ENCODE results near the gene USP20.
A peak's percentile ranks its signal among the peaks of the same experiment; 100 is the strongest.

The USP20 gene

GRCh38 chr9:129858167-129858962 lies 23.1 kb downstream of the USP20 start:
- DNase-seq = no peak

- no peak for DNase-seq
These were observed 25.6 kb downstream of the USP20 start for GRCh38 chr9:129860653-129861446.

GRCh38 chr9:129861447-129861827 lies 26.2 kb downstream of the USP20 start:
- no peak for DNase-seq

DNA sequence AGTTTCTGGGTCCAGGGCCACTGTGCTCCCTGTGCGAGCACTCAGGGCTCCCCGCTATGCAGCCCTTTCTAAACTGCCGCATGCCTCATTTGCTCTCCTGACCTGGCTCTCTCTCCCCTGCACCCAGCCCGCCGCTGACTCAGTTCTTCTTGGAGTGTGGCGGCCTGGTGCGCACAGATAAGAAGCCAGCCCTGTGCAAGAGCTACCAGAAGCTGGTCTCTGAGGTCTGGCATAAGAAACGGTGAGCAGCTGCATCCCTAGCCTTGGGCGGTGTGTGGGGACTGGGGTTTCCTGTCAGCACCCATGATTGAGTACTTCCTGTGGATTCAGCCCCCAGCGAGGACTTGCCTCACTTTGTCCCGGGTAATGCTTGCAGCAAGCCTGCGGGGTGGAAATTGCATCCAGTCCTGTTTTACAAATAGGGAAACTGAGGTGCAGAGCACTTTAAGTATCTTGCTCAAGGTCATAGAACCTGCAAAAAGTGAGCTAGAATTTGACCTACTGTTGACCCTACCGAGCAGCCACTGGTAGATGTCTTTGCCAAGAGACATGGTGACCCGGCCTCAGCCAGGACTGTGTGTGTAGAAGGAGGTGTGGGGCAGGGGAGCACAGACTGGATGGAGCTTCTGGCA lies 27.9 kb downstream of the USP20 start:
- peak; percentile 45 to 56 for DNase-seq

DNA sequence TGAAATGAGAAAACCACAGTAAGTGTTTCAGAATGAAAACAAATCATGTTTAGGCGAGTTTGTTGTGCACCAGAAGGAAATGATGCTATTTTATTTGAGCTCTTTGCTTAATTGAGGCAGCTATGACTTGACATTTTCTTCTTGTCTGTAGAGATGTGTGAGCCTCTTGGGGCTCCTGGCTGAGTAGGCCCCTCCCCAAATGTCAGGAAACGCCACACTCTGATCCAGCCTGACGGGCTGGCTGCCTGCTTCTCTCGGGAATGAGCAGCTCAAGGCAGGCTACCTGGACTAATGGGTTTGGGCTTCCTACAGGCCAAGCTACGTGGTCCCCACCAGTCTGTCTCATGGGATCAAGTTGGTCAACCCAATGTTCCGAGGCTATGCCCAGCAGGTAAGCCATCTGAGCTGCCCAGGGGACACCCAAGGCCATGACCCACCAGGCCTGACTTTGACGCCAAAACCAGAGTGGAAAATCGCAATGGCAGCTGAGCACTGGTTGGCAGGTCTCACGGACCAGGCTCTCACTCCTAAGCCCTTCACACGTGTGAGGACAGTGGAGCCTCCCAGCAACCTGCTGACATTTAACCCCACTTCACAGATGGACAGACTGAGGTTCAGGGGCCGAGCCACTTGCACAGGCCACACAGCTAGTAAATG lies 29.9 kb downstream of the USP20 start:
- no peak for DNase-seq

GRCh38 chr9:129865668-129866320 lies 30.5 kb downstream of the USP20 start:
- no peak for DNase-seq

- peak in 1 of 2 experiments; percentile 54 for DNase-seq
These were observed 31.3 kb downstream of the USP20 start for GRCh38 chr9:129866394-129867135.

DNA sequence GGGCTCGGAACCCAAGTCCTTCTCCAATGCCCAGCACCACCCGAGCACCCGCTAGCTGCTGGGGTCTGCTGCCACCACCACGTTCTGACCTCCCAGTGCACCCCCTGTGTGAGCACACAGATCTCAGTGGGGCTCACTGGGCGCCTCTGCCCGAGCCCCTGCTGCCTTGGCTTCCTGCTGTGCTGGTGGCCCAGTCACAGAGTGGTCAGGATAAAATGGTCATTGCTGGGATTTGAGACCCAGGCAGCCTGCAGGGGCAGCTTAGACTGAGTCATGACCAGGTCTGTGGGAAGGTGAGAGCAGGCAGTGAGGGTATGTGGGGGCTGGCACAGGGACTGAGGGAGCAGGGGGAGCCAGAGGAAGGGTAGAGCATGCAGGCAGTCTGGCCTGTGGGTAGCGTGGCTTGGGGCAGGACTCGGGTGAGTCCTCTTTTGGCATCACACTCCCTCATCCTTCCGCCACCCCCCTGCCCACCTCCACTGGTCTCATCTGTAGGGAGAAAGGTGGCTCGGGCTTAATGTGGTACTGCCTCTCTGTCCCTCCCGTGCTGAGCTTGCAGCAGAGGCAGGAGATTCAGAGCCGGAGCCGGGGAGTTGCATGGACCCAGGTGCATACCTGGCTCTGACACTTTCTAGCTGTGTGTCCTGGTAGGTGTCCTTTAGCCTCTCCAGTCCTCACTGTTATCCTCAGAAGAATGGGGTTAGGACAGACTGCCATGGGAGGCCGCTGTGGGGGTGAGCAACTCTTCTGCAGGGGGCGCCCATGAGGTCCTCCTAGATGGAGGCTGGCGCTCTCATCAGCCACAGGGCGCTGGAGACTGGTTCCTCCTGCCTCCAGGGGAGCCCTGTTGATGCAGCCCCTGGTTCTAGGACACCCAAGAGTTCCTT lies 32.1 kb downstream of the USP20 start:
- peak in 1 of 2 experiments; percentile 22 for DNase-seq

- DNase-seq = no peak
These were observed 33.0 kb downstream of the USP20 start for GRCh38 chr9:129868023-129868871.

- DNase-seq = peak; percentile 74 to 91
These were observed 33.7 kb downstream of the USP20 start for GRCh38 chr9:129868872-129869486.

DNA sequence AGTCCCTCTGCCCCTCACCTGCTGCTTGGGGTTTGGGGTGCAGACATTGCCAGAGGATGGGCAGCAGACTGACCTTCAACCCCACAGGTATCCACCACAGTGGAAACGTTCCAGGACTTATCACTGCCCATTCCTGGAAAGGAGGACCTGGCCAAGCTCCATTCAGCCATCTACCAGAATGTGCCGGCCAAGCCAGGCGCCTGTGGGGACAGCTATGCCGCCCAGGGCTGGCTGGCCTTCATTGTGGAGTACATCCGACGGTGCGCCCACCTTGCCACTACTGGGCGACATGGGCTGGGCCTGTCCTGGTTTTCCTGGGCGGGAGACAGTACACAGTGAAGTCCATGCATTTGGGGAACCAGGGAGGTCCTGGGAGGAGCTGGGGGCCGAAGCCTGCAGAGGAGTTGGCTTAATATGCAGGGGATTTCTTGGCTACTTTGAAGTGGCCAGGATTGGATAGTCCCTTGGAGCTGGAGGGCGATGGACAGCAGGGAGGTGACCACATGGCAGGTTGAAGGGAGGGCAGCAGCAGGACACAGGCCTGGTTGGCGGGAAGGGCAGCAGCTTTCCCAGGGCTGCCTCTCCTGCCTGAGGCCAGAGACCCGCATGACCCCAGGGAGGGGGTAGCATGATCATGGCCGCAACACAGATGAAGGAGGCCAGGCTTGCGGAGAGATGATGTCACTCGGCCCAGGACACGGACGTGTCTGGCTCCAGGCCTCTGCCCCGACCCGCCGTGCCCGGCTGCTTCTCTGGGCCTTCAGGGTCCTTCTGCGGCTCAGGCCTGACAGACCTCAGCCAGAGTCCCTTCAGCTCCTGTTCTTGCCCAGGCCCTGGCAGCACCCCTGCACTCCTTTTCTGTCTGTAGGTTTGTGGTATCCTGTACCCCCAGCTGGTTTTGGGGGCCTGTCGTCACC lies 34.6 kb downstream of the USP20 start:
- DNase-seq = no peak

GRCh38 chr9:129871046-129871445 lies 35.8 kb downstream of the USP20 start:
- DNase-seq = no peak

DNA sequence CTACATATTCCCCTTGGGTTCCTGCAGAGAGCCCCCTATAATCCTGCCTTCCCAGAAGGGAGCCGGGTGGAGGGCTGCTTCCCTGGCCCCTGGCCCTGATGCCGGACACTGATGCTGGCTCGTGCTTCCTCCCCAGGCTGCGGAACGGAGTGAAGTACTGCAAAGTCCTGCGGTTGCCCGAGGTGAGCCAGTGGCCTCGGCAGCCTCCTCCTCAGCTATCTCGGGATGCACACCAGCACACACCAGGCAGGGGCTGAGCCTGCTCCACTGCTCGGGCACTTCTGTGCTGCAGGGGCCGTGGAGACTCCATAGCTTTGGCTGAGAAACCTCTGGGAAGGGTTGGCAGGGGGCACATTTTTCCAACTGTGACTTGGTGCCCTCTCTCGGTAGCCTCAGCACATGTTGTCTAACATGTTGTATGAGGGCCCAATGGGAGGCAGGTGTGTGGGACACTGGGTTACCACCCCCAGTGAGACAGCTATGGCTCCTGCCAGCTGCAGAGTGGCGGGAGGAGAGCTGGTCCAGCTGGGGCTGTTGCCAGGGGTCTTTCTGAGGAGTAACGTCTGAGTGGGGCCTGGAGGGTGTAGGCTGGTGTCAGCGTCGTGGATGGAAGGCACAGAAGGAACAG lies 38.4 kb downstream of the USP20 start:
- DNase-seq = no peak

- no peak for DNase-seq
These were observed 39.2 kb downstream of the USP20 start for GRCh38 chr9:129874261-129875101.

GRCh38 chr9:129875181-129875611 lies 39.9 kb downstream of the USP20 start:
- no peak for DNase-seq

GRCh38 chr9:129875687-129876395 lies 40.6 kb downstream of the USP20 start:
- no peak for DNase-seq

Measured in stimulated activated CD4-positive, alpha-beta T cell treated with anti-CD3 and anti-CD28 coated beads, Interleukin-4, amount 100 ng/mL, for 4 hours (primary cell).